NCI-H774 (cell line): ENCODE results near the gene DET1.
A peak's percentile ranks its signal among the peaks of the same experiment; 100 is the strongest.
"Not testable (repeated sequence)": the region's sequence is repeated elsewhere in the genome, so short reads cannot be mapped to it uniquely, and the experiment has no call there.

ENCODE experiments used
- DNase-seq: peaks from one replicate; lab custom pipeline; 2025; lab: John Stamatoyannopoulos, UW

Gene DET1

GRCh38 chr15:88546248-88547129 is at the start of gene DET1:
Gene DET1, minus strand, starts transcription at chr15:88546681. Its CDS starts 14,976 bp downstream, at chr15:88531705.
- peak; percentile 94 for DNase-seq

GRCh38 chr15:88591384-88591783 is 44.9 kb upstream of the DET1 start:
- no peak for DNase-seq

- no peak for DNase-seq
Observed at GRCh38 chr15:88590759-88591158, 44.3 kb upstream of the DET1 start.

- no peak for DNase-seq
Observed at GRCh38 chr15:88586401-88587162, 40.1 kb upstream of the DET1 start.

- peak; percentile 2 for DNase-seq
Observed at GRCh38 chr15:88580532-88580931, 34.1 kb upstream of the DET1 start.

GRCh38 chr15:88579322-88579721 is 32.8 kb upstream of the DET1 start:
- DNase-seq = no peak

- DNase-seq = no peak
Observed at GRCh38 chr15:88574655-88575054, 28.2 kb upstream of the DET1 start.

GRCh38 chr15:88574077-88574476 is 27.6 kb upstream of the DET1 start:
- no peak for DNase-seq

GRCh38 chr15:88571852-88572259 is 25.4 kb upstream of the DET1 start:
- no peak for DNase-seq

GRCh38 chr15:88571153-88571851 is 24.8 kb upstream of the DET1 start:
- DNase-seq = no peak

- DNase-seq = no peak
Observed at GRCh38 chr15:88568589-88568988, 22.1 kb upstream of the DET1 start.

GRCh38 chr15:88564741-88565140 is 18.3 kb upstream of the DET1 start:
- DNase-seq = no peak

- DNase-seq = no peak
Observed at GRCh38 chr15:88563638-88564037, 17.2 kb upstream of the DET1 start.

- not testable (repeated sequence) for DNase-seq
Observed at GRCh38 chr15:88559565-88559964, 13.1 kb upstream of the DET1 start.

- DNase-seq = not testable (repeated sequence)
Observed at GRCh38 chr15:88558026-88558425, 11.5 kb upstream of the DET1 start.

- not testable (repeated sequence) for DNase-seq
Observed at GRCh38 chr15:88548009-88548408, 1.5 kb upstream of the DET1 start.

- not testable (repeated sequence) for DNase-seq
Observed at GRCh38 chr15:88545578-88546247, 768 bp downstream of the DET1 start.

- DNase-seq = no peak
Observed at GRCh38 chr15:88543065-88543776, 3.3 kb downstream of the DET1 start.

- no peak for DNase-seq
Observed at GRCh38 chr15:88542342-88542733, 4.1 kb downstream of the DET1 start.

GRCh38 chr15:88541709-88542341 is 4.7 kb downstream of the DET1 start:
- DNase-seq = no peak

- DNase-seq = not testable (repeated sequence)
Observed at GRCh38 chr15:88541111-88541510, 5.4 kb downstream of the DET1 start.
